OCI-LY7 (cell line): ENCODE data around the gene OR2V1.

Experiments used
- EZH2phosphoT487 ChIP-seq: fragments of 200-600 bp; sonication (generic); IDR thresholded peaks from 2 replicates; pipeline ENCODE4 v1.6.1; 2018; ENCODE audit warnings: low read depth, borderline replicate concordance, mild to moderate bottlenecking, mixed run types, antibody characterized with exemption, low read length, moderate library complexity, mixed read lengths
- TF ChIP-seq, protein P1 (sequence below): fragments of 200-600 bp; sonication (generic); conservative IDR thresholded peaks from 2 replicates; pipeline ENCODE4 v1.5.1; 2014; ENCODE audit warnings: mild to moderate bottlenecking, antibody characterized with exemption, low read length, moderate library complexity, mixed read lengths

DNA sequence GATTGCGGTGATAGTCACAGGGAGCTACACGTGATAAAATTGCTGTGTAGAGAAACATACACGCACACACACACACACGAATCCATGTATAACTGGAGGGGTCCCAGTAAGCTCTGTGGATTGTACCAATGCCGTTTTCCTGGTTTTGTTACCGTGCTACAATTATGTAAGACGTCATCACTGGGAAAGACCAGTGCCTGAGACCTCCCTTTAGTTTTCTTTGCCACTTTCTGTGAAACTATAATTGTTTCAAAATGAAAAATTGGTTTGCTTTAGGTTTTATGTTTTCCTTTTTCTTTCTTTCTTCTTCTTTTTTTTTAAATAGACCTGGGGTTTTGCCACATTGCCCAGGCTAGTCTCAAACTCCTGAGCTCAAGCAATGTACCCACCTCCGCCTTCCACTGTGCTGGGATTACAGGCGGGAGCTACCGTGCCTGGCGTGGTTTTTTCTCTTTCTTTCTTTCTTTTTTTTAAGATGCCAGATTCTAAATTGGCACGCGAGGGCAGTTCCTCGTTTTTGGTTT is 37.7 kb upstream of the OR2V1 start:
- TF ChIP-seq, protein P1, sequence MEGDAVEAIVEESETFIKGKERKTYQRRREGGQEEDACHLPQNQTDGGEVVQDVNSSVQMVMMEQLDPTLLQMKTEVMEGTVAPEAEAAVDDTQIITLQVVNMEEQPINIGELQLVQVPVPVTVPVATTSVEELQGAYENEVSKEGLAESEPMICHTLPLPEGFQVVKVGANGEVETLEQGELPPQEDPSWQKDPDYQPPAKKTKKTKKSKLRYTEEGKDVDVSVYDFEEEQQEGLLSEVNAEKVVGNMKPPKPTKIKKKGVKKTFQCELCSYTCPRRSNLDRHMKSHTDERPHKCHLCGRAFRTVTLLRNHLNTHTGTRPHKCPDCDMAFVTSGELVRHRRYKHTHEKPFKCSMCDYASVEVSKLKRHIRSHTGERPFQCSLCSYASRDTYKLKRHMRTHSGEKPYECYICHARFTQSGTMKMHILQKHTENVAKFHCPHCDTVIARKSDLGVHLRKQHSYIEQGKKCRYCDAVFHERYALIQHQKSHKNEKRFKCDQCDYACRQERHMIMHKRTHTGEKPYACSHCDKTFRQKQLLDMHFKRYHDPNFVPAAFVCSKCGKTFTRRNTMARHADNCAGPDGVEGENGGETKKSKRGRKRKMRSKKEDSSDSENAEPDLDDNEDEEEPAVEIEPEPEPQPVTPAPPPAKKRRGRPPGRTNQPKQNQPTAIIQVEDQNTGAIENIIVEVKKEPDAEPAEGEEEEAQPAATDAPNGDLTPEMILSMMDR: no peak
- TF ChIP-seq EZH2phosphoT487: no peak
